ENCODE results near the gene TARP. TPM values are rescaled to one million over a fixed set of nuclear protein-coding genes. Genes with fewer than 3 reads are reported as not detected.

The TARP gene

Other genes starting within 250 kb of the TARP start
- 32.0 TPM for gene STARD3NL, start 95.4 kb downstream of the TARP start, total RNA-seq (2021; ENCODE audit: unreplicated experiment)